Ovary (tissue), 9 donors: ENCODE data around the gene GJA1. TPM values are rescaled to one million over a fixed set of nuclear protein-coding genes. Genes with fewer than 3 reads are reported as not detected.
"Not testable (repeated sequence)": the region's sequence is repeated elsewhere in the genome, so short reads cannot be mapped to it uniquely, and the experiment has no call there.

ENCODE experiments used
- DNase-seq, 5 donors: peaks; one replicate each; pipeline ENCODE4 v3.0.0-alpha.2; 2019 to 2020
- H3K27ac ChIP-seq, 2 donors: fragments of 200-600 bp; one replicate each; pipeline versions ENCODE4 v1.5.1 to v1.8.0; 2019 to 2022
- H3K27me3 ChIP-seq: fragments of 200-600 bp; one replicate; pipeline ENCODE4 v1.8.0; 2022
- H3K36me3 ChIP-seq: fragments of 200-600 bp; sonication (generic); one replicate; pipeline ENCODE4 v1.5.1; 2019
- H3K4me1 ChIP-seq: one replicate; pipeline ENCODE4 v1.8.1; 2013; ENCODE audit warnings: mild to moderate bottlenecking, moderate library complexity; ENCODE audit not compliant: insufficient read depth
- H3K4me3 ChIP-seq: fragments of 200-600 bp; sonication (generic); one replicate; pipeline ENCODE4 v1.5.1; 2017
- H3K9me3 ChIP-seq, 2 donors: fragments of 200-600 bp in 1 of 2; sonication (generic) in 1 of 2; one replicate each; pipeline versions ENCODE4 v1.5.1 to v1.8.1; 2013 to 2019; ENCODE audit warnings: mild to moderate bottlenecking in 1 of 2, moderate library complexity in 1 of 2
- CTCF ChIP-seq, 3 donors: fragments of 450-650 bp in 2 of 3; fragments of 200-600 bp in 1 of 3; IDR thresholded peaks; one replicate each; pipeline versions ENCODE4 v1.5.1 to v1.8.0; 2016 to 2022; ENCODE audit warnings: antibody characterized with exemption in 3 of 3, mild to moderate bottlenecking in 1 of 3
- EP300 ChIP-seq: sonication (generic); formaldehyde crosslinking; IDR thresholded peaks from one replicate; pipeline ENCODE4 v1.6.1; 2017; ENCODE audit warnings: antibody characterized with exemption
- POLR2A ChIP-seq: fragments of 450-650 bp; IDR thresholded peaks from one replicate; pipeline ENCODE4 v1.6.1; 2017; ENCODE audit warnings: antibody characterized with exemption, mild to moderate bottlenecking, moderate library complexity
- WGBS, 3 donors: extraction: QIAGEN DNeasy Blood & Tissue Kit in 1 of 3; methylation state at CpG; one replicate each; pipeline versions ENCODE4 v1.1.5 to v1.1.7; 2013 to 2017; 5-methylcytosine and 5-hydroxymethylcytosine counted together
- intact Hi-C, 4 donors: fragments of 100-400 bp; cut with DNase I; formaldehyde crosslinking; loops; one replicate each; pipeline versions ENCODE4 v1.11.0 to v1.15.1; 2022 to 2023
- polyA plus RNA-seq, 2 donors: library from polyadenylated mRNA; stranded (reverse); fragments of 200-250 nt in 1 of 2; fragments of 350-450 nt in 1 of 2; fragmentation: Illumina TruSeq in 1 of 2; extraction: RNeasy Lipid Tissue Mini Kit (QIAGEN cat#74804) in 1 of 2; gene quantifications; one replicate each; pipeline ENCODE4 v1.2.3, GENCODE V29; 2013 to 2014
- total RNA-seq, 7 donors: library from RNA; depleted of rRNA in 2 of 7; stranded (reverse); fragments of >200 nt in 2 of 7; fragmentation: NEBNext Ultra II Directional in 3 of 7; extraction: Animal tissue kit (Norgen Biotek cat#: 25700) in 3 of 7; gene quantifications; one replicate each; pipeline versions ENCODE4 v1.1.0 to v1.2.4, GENCODE V29; 2016 to 2023
- donor health status: DM: no; HTN: no; CAD: no; lungs with moderate emphysema.
- donor health status: DM: no; HTN: no; CAD: no.
- donor health status: Bipolar disorder and iron deficiency.
- donor health status: DM: yes; HTN: yes; CAD: no.
- donor health status: DM: no; HTN: no; CAD: no.
- donor health status: DM: yes; HTN: yes; CAD: no.

Gene GJA1
- total and polyA plus RNA-seq, 9 donors, result 26.4 to 464 (median 57.9) TPM

DNA sequence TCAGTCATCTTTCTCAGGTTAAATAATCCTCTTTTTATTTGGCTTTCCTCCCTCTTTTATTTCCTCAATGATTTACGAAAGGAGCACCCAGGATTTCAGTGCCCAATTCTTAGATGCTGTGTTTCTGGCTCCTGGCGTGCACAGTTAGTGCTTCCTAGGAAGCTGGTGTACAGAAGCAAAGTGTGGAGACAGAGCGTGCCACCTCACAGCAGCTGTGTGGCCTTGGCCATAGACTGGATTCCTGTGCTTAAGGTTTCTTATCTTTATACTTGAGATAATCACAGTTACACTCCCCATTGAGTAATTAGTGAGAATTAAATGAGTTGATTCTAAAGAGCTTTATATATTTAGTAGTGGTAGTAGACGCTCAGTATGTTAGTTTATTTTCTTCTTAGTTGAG lies 39.7 kb upstream of the GJA1 start:
- no peaks in the 10 kb centered on the region for H3K27me3 ChIP-seq
- H3K27ac ChIP-seq, result no peak overlapping the region
- DNase-seq, result no peak
- no peaks in the 10 kb centered on the region for H3K36me3 ChIP-seq
- no peak for TF ChIP-seq POLR2A
- TF ChIP-seq CTCF (IDR thresholded peaks at IDR 0.05), result no peak
- H3K4me3 ChIP-seq, result no peak overlapping the region
- H3K9me3 ChIP-seq, result no peaks in the 10 kb centered on the region
- WGBS, 3 donors, result 23 to 54% (median 27%) methylated on average over 4 of the region's 4 CpGs
- no peaks in the 10 kb centered on the region for H3K4me1 ChIP-seq
- intact Hi-C loops, result no loop called here

DNA sequence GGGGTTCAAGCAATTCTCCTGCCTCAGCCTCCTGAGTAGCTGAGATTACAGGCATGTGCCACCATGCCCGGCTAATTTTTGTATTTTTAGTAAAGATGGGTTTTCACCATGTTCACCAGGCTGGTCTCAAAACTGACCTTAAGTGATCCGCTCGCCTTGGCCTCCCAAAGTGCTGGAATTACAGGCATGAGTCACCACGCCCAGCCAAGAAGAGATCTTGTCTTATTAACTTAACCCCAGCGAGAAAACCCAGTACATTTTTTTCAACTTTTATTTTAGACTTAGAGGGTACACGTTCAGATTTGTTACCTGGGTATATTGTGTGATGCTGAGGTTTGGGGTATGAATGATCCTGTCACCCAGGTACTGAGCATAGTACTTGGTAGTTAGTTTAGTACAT lies 38.3 kb upstream of the GJA1 start:
- H3K27ac ChIP-seq, H3K4me1 ChIP-seq, H3K36me3 ChIP-seq, H3K27me3 ChIP-seq, DNase-seq, H3K9me3 ChIP-seq, intact Hi-C loops, H3K4me3 ChIP-seq: not testable (repeated sequence)
- 92 to 96% (median 93%) methylated on average over 6 of the region's 6 CpGs for WGBS, 3 donors

DNA sequence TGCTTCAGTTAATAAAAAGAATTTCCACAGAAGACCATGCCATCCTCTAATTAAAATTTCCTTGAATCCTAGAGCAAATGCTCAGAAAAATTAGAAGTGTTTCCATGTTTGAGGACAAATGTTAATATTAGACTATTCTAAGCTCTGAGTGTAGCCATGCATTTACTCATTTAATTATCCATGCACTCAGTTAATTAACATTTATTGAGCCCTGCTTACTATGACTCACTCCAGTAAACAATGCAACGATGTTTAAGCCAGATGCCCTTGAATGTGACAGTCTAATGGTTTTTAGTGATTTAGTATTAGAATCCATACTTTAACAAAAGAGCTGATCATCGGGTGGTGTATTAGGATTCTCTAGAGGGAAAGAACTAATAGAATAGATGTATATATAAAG lies 37.3 kb upstream of the GJA1 start:
- Histone ChIP-seq H3K27me3 (no peaks in the 10 kb centered on the region), H3K9me3 (no peaks in the 10 kb centered on the region), H3K4me3 (no peak overlapping the region), H3K4me1 (no peaks in the 10 kb centered on the region), H3K27ac (no peak overlapping the region), H3K36me3 (no peaks in the 10 kb centered on the region)
- 41 to 59% (median 49%) methylated on average over 2 of the region's 2 CpGs for WGBS, 3 donors
- intact Hi-C loops, result no loop called here
- DNase-seq, result no peak
- TF ChIP-seq CTCF (IDR thresholded peaks at IDR 0.05) (no peak), POLR2A (no peak)

GRCh38 chr6:121399966-121400365 lies 35.5 kb upstream of the GJA1 start:
- no peak for TF ChIP-seq EP300
- TF ChIP-seq CTCF (IDR thresholded peaks at IDR 0.05), result no peak
- no peak for TF ChIP-seq POLR2A
- Histone ChIP-seq H3K4me3 (no peak overlapping the region), H3K36me3 (no peaks in the 10 kb centered on the region), H3K4me1 (no peaks in the 10 kb centered on the region), H3K9me3 (no peaks in the 10 kb centered on the region), H3K27me3 (no peaks in the 10 kb centered on the region), H3K27ac (no peak overlapping the region)
- intact Hi-C loops, result no loop called here
- 75 to 82% (median 80%) methylated on average over 2 of the region's 2 CpGs for WGBS, 3 donors
- DNase-seq, result no peak

GRCh38 chr6:121403964-121404363 lies 31.5 kb upstream of the GJA1 start:
- Histone ChIP-seq H3K27ac (no peak overlapping the region), H3K4me3 (no peak overlapping the region), H3K9me3 (no peaks in the 10 kb centered on the region), H3K27me3 (no peaks in the 10 kb centered on the region), H3K4me1 (no peaks in the 10 kb centered on the region), H3K36me3 (no peaks in the 10 kb centered on the region)
- no peak for DNase-seq
- 93 to 94% (median 93%) methylated on average over 2 of the region's 2 CpGs for WGBS, 3 donors
- no peak for TF ChIP-seq EP300
- TF ChIP-seq CTCF (IDR thresholded peaks at IDR 0.05), result no peak
- no peak for TF ChIP-seq POLR2A
- intact Hi-C loops, result no loop called here
